NCI-H2107 treated with DMSO at 0.1 percent for 48 hours (cell line): ENCODE measurements around the gene PARD3.

Experiments
- DNase-seq: peaks from one replicate; lab custom pipeline; 2025; ENCODE audit not compliant: unreplicated experiment; lab: John Stamatoyannopoulos, UW

The PARD3 gene

GRCh38 chr10:34589275-34589674 is 225.8 kb downstream of the PARD3 start:
- DNase-seq, result no peak

DNA sequence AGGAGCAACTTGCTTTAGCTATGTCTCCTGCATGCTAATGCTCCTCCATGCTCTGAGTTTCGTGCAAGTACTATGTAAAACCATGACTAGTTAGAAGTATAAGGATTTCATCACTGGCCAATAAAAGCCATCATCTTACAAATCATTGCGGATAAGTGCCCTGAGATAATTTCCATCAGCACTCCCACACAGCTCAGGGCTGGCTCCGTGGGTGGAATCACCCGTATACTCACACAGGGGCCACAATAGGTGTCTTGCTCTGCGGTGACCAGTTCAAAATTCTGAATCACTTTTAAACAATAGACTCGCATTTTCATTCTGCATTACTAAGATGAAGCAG is 227.4 kb downstream of the PARD3 start:
- no peak for DNase-seq

DNA sequence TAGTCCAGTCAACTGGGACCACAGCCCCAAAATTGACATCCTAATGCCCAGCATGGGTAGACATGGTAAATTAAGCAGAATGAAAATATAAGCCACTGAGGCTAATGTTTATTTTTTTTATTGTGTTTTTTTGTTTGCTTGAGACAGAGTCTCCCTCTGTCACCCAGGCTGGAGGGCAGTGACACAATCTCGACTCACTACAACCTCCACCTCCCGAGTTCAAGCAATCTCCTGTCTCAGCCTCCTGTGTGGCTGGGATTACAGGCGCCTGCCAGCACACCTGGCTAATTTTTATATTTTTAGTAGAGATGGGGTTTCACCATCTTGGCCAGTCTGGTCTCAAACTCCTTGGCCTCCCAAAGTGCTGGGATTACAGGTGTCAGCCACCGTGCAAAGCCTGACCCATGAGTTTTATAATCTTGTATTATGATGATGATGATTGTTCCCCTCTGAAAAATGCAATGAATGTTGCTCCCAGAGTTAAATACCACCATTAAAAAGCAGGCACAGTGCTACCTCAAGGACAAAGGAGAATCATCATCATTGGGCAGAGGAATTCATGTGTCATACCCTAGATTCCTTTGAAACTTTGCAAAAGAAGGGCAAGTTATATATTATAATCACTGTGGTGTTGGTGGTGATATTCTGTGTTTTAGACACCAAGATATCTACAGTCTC is 228.0 kb downstream of the PARD3 start:
- DNase-seq, result no peak

DNA sequence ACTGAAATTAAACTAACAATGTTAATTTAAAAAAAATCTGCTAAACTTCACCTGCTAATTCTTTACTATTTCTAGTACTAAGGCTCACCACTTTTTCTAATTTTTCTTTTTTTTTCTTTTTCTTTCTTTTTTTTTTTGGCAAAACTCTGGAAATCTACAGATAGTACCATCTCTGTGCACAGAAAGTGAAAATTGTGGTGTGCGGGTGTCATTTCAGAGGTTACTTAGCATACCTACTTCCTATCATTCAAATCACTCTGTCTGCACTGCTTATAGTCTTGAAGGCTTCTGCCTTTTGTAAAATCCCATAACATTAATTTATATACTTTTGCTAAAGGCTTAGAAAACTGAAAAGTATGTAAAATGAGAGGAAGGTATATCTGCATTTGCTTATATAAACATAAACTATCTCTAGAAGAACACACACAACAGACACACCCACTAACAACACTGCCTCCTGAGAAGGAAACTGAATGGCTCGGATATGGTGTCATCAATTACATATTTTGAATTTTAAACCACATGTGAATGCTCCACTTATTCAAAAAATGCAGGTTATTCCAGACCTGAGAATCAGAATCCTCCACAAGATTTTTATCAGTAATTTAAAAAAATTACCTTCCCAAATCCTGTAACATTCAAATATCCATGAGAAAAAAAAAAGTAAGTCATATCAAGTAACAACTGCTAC is 229.5 kb downstream of the PARD3 start:
- no peak for DNase-seq

- DNase-seq, result no peak
Observed at GRCh38 chr10:34584164-34584563, 230.9 kb downstream of the PARD3 start.

GRCh38 chr10:34581801-34582532 is 233.1 kb downstream of the PARD3 start:
- no peak for DNase-seq

DNA sequence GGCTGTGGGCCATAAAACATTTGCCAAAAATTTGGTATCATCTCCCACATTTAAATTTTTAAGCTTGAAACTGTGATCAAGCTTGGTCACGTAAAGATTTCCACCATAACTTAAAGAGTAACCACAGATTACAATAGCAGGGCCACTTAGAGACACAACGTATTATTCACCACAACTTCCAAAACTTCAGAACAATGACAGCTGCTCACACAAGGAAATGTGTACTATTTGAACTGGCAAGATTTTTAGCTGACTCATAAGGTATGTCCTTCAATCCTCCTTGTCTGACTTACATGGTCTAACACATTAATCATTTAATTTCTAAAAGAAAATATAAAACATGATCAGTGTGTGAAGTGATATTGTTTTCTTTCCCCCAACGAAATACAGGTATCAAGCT is 234.5 kb downstream of the PARD3 start:
- DNase-seq, result no peak

GRCh38 chr10:34580214-34580613 is 234.9 kb downstream of the PARD3 start:
- no peak for DNase-seq

- DNase-seq, result no peak
Observed at GRCh38 chr10:34578468-34578867, 236.6 kb downstream of the PARD3 start.

- DNase-seq, result no peak
Observed at GRCh38 chr10:34576797-34577196, 238.3 kb downstream of the PARD3 start.

GRCh38 chr10:34575882-34576281 is 239.2 kb downstream of the PARD3 start:
- DNase-seq, result no peak

DNA sequence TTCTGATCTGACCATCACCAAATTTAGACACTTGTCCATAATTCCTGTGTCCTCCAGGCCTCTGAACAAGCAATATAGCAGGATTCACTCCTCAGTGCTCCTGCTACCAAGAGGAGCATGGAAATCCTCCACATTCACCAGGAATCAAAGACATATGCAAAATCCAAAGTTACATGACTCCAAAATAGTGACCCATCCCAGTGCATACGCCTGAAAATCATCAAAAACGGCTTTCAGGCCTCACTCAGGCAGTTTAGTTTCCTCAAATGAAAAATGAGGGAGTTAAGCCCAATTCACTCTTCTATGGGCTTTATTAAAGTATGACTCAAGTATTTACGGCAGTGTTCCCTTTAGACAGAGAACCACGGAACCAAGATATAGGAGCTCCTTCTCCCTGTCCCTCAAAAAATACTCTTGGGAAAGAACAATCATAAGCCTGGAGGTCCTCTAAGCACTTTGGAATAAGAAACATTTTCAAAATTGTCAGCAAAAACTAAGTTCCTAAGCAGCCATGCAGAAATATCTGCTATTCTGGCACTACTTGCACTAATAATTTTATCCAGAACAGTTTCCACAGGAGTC is 240.7 kb downstream of the PARD3 start:
- no peak for DNase-seq

- DNase-seq, result no peak
Observed at GRCh38 chr10:34570887-34571286, 244.2 kb downstream of the PARD3 start.

DNA sequence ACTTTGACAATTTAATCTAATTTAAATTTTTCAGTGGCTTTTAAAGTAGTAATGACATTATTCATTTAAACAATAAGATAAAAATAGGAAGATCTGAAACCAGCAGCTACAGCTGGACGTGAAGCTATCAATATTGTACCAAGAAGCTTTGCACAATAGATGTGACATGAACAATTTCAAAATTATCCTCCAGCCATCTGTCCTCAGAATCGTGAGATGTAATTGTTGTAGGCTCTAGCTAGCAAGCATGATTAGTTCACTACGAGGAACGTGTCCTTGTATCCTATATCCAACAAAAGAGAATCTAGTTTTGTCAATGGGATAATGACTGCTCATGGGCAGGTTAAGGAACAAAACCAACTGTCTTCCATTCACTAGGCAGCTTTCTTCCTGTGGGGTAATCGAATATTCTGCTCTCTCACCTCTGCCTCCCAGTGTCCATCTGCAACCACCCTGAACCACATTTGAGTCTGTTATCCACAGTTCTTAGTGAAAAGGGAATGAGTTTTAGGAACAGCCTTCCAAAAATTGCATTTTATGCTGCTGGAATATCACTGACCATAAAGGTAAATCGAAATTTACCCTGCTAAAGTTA is 247.3 kb downstream of the PARD3 start:
- DNase-seq, result no peak

DNA sequence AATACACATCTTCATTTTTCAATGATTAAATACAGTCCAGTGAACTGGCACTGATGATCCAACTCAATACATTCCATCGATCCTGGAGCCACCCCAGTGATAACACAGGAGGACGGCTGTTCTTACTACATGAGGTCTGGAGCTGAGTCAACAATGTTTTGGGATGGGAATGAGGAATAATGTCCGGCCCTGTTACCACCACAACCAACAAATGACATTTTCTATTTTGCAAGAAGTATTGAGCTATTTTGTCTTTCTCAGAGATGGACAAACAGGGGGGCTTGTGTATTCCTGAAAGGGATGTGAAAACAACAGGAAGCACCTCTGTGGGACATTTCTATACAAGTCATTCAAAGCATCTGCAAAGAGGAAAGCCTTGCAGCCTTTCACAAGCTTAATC is 249.2 kb downstream of the PARD3 start:
- DNase-seq, result no peak

- DNase-seq, result no peak
Observed at GRCh38 chr10:34558093-34558583, 257.0 kb downstream of the PARD3 start.

GRCh38 chr10:34557173-34557572 is 257.9 kb downstream of the PARD3 start:
- DNase-seq, result no peak

DNA sequence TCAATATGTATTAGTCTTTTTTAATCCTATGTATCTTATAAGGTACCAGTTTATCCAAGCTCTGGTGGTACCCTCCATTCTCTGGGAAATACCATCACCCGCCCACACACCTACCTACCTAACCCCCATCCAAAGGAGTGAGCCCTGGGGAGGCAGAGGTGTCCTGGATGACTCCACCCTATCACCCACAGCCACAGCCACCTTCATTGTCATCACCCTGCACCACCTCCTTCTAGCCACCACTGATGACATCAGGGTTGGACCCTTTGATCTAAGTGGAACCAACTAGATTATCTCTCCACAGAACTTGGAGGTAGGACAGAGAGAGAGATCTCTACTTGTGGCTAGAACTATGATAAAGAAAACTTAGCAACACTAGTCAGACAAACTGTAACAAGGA is 259.4 kb downstream of the PARD3 start:
- no peak for DNase-seq

DNA sequence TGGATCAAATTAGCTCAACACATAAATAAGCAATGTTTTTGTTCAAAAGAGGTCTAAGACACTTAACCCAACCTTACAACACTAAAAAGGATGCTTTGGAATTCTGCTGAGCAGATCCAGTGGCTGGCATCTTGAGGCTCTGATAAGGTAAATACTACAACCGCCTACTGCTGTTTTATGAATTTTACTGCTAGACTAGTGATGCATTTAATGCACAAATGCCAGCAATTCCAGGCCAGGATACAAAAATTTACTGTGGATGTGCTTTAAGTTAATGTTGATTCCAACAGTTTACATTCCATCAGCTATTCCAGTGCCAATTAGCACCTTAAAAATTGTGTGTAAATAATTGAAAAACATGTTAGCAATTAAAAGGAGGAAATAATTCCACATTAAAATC is 261.3 kb downstream of the PARD3 start:
- DNase-seq, result no peak

DNA sequence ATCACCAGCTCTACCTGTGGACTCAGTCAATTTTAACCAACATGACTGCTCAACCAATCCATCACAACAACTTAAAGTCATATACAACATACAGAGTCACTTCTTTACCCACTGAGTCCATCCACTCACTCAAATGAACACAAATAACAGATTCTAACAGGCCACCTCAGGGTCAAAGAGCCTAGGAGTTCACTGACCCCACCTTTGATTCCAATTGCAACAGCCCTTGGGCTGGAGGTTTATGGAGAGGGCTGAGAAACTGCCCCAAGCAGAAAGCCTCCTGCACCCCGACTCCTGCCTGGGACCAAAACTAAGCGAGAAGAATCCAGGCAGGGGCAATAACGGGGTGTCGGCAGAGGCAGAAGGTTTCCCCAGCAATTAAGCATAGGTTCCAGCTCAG is 263.8 kb downstream of the PARD3 start:
- DNase-seq, result no peak

- DNase-seq, result no peak
Observed at GRCh38 chr10:34549953-34550352, 265.1 kb downstream of the PARD3 start.
